GM23248 (cell line): ENCODE data around the gene CEL.

ENCODE experiments used
- EZH2 ChIP-seq: fragments of 200-600 bp; sonication (generic); IDR thresholded peaks from 2 replicates; pipeline ENCODE4 v1.6.1; 2018; ENCODE audit warnings: antibody characterized with exemption, mild to moderate bottlenecking; ENCODE audit not compliant: insufficient read depth, poor library complexity, severe bottlenecking
- EZH2phosphoT487 ChIP-seq: fragments of 200-600 bp; sonication (generic); IDR thresholded peaks from 2 replicates; pipeline ENCODE4 v1.6.1; 2018; ENCODE audit warnings: antibody characterized with exemption, moderate library complexity, mild to moderate bottlenecking, low read depth; ENCODE audit not compliant: insufficient read depth

GRCh38 chr9:133119846-133120500 lies 58.2 kb downstream of the CEL start:
- TF ChIP-seq EZH2: no peak
- no peak for TF ChIP-seq EZH2phosphoT487
